Keratinocyte (primary cell): ENCODE results near the gene PIAS3. TPM values are rescaled to one million over a fixed set of nuclear protein-coding genes. Genes with fewer than 3 reads are reported as not detected.

Source experiments
- DNase-seq: peaks from one replicate; pipeline ENCODE4 v3.0.0-alpha.2; 2011; ENCODE audit warnings: low read depth, missing footprints, low spot score
- FAIRE-seq: peaks from 2 replicates; lab custom pipeline; 2011; peaks lifted over from hg19 to GRCh38; lab: Jason Lieb, UNC
- H2AFZ ChIP-seq: 2 replicates; pipeline ENCODE4 v1.6.0; 2012; ENCODE audit warnings: low read length, control low read depth, inconsistent platforms; ENCODE audit not compliant: control insufficient read depth
- H3K27ac ChIP-seq: 2 replicates; pipeline ENCODE4 v1.5.1; 2011; ENCODE audit warnings: low read length; ENCODE audit not compliant: control insufficient read depth, insufficient read depth
- H3K27me3 ChIP-seq: 3 replicates; pipeline ENCODE4 v1.6.0; 2011; ENCODE audit warnings: low read length; ENCODE audit not compliant: control insufficient read depth, insufficient read depth; ENCODE audit errors: extremely low read depth
- H3K36me3 ChIP-seq, 2 experiments: 2 replicates in 1 of 2; 3 replicates in 1 of 2; pipeline ENCODE4 v1.5.1; 2011; ENCODE audit warnings: low read length in 2 of 2, mild to moderate bottlenecking in 1 of 2; ENCODE audit not compliant: control insufficient read depth in 2 of 2, insufficient read depth in 2 of 2; ENCODE audit errors: extremely low read depth in 1 of 2
- H3K4me1 ChIP-seq: 3 replicates; pipeline ENCODE4 v1.5.1; 2011; ENCODE audit warnings: low read length; ENCODE audit not compliant: control insufficient read depth, insufficient read depth; ENCODE audit errors: extremely low read depth
- H3K4me2 ChIP-seq: 3 replicates; pipeline ENCODE4 v1.6.0; 2011; ENCODE audit warnings: low read depth, low read length; ENCODE audit not compliant: control insufficient read depth, insufficient read depth; ENCODE audit errors: extremely low read depth
- H3K4me3 ChIP-seq, 3 experiments: fragments of 200-600 bp in 1 of 3; sonication (generic) in 1 of 3; 2 replicates in 2 of 3; 3 replicates in 1 of 3; pipeline ENCODE4 v1.5.1; 2011 to 2016; ENCODE audit warnings: low read length in 3 of 3, mild to moderate bottlenecking in 3 of 3, control low read depth in 2 of 3, inconsistent platforms in 1 of 3, low read depth in 1 of 3, mixed read lengths in 1 of 3, mixed run types in 1 of 3, moderate library complexity in 1 of 3; ENCODE audit not compliant: control insufficient read depth in 2 of 3, insufficient read depth in 2 of 3; ENCODE audit errors: extremely low read depth in 1 of 3
- H3K79me2 ChIP-seq: 2 replicates; pipeline ENCODE4 v1.6.0; 2012; ENCODE audit warnings: low read length; ENCODE audit not compliant: control insufficient read depth, insufficient read depth
- H3K9ac ChIP-seq: 3 replicates; pipeline ENCODE4 v1.6.0; 2011; ENCODE audit warnings: low read length; ENCODE audit not compliant: control insufficient read depth, insufficient read depth; ENCODE audit errors: extremely low read depth
- H3K9me1 ChIP-seq: 3 replicates; pipeline ENCODE4 v1.6.0; 2011; ENCODE audit warnings: low read length; ENCODE audit not compliant: control insufficient read depth, insufficient read depth; ENCODE audit errors: extremely low read depth
- H3K9me3 ChIP-seq: 2 replicates; pipeline ENCODE4 v1.5.1; 2012; ENCODE audit warnings: low read depth, low read length; ENCODE audit not compliant: control insufficient read depth
- H4K20me1 ChIP-seq: 3 replicates; pipeline ENCODE4 v1.6.0; 2011; ENCODE audit warnings: low read length; ENCODE audit not compliant: control insufficient read depth, insufficient read depth; ENCODE audit errors: extremely low read depth
- EZH2 ChIP-seq: IDR thresholded peaks from one replicate; pipeline ENCODE4 v1.6.1; 2012; ENCODE audit warnings: inconsistent platforms, mild to moderate bottlenecking, low read length, moderate library complexity
- dilution Hi-C: fragments of 300-500 bp; cut with MboI; formaldehyde crosslinking; loops from one replicate; pipeline ENCODE4 v1.7.0; 2020; ENCODE audit warnings: low sequenced_read_pairs; ENCODE audit not compliant: extremely low pct_ligation_motif_present
- polyA plus RNA-seq, 5 experiments: library from polyadenylated mRNA; depleted of rRNA in 3 of 5; stranded (reverse) in 3 of 5; stranded (forward) in 1 of 5; unstranded in 1 of 5; fragments of >200 nt; gene quantifications; 1 replicate in 1 of 5; 2 replicates in 3 of 5; 3 replicates in 1 of 5; pipeline versions ENCODE4 v1.2.1 to v1.2.3, GENCODE V29; 2011 to 2012; ENCODE audit warnings: missing spikeins in 2 of 5, low read depth in 1 of 5, low replicate concordance in 1 of 5
- TF ChIP-seq, protein P1 (sequence below), 3 experiments: IDR thresholded peaks in 1 of 3; conservative IDR thresholded peaks in 1 of 3; optimal IDR thresholded peaks in 1 of 3; 2 replicates in 2 of 3; 3 replicates in 1 of 3; pipeline versions ENCODE3 to v1.5.1; 2011; ENCODE audit warnings: low read length in 3 of 3, mild to moderate bottlenecking in 3 of 3, moderate library complexity in 2 of 3, control low read depth in 1 of 3, inconsistent platforms in 1 of 3; ENCODE audit not compliant: insufficient read depth in 2 of 3; ENCODE audit errors: extremely low read depth in 1 of 3

PIAS3 gene
- polyA plus RNA-seq, 1 donor (not counting 4 experiments of a cell fraction or from before 2014, with no cell fraction given): 26.9 TPM

DNA sequence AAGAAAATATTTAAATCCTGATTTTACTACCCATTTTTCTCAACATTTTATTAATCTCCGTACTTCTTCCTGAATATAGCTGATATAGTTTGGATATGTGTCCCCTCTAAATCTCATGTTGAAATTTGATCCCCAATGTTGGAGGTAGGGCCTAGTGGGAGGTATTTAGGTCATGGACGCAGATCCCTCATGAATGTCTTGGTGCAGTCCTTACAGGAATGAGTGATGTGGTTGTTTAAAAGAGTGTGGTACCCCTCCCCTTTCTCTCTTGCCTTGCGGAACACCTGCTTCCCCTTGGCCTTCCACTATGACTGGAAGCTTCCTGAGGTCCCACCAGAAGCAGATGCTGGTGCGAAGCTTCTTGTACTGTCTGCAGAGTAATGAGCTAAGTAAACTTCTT, 52.5 kb downstream of the PIAS3 start:
- FAIRE-seq (no peak), DNase-seq (no peak)
- peaks cover 0 to 1% of the 10 kb centered on the region in 2 experiments for H3K36me3 ChIP-seq
- H3K9me3 ChIP-seq: no peaks in the 10 kb centered on the region
- peaks cover 29% of the 10 kb centered on the region for H3K79me2 ChIP-seq
- H3K9me1 ChIP-seq: no peaks in the 10 kb centered on the region
- no peak overlapping the region for H2AFZ ChIP-seq
- H3K27me3 ChIP-seq: no peaks in the 10 kb centered on the region
- no peaks in the 10 kb centered on the region for H4K20me1 ChIP-seq
- dilution Hi-C loops: no loop called here
- no peak overlapping the region for H3K27ac ChIP-seq
- H3K4me3 ChIP-seq: no peak overlapping the region
- no peak overlapping the region for H3K9ac ChIP-seq
- no peak overlapping the region for H3K4me2 ChIP-seq
- TF ChIP-seq, protein P1, sequence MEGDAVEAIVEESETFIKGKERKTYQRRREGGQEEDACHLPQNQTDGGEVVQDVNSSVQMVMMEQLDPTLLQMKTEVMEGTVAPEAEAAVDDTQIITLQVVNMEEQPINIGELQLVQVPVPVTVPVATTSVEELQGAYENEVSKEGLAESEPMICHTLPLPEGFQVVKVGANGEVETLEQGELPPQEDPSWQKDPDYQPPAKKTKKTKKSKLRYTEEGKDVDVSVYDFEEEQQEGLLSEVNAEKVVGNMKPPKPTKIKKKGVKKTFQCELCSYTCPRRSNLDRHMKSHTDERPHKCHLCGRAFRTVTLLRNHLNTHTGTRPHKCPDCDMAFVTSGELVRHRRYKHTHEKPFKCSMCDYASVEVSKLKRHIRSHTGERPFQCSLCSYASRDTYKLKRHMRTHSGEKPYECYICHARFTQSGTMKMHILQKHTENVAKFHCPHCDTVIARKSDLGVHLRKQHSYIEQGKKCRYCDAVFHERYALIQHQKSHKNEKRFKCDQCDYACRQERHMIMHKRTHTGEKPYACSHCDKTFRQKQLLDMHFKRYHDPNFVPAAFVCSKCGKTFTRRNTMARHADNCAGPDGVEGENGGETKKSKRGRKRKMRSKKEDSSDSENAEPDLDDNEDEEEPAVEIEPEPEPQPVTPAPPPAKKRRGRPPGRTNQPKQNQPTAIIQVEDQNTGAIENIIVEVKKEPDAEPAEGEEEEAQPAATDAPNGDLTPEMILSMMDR (optimal IDR thresholded peaks at IDR 0.05 in 1 of 3, IDR thresholded peaks at IDR 0.05 in 1 of 3, conservative IDR thresholded peaks at IDR 0.05 in 1 of 3; ENCODE audit: extremely low read depth in 1 of 3, insufficient read depth in 2 of 3, low read length in 3 of 3): no peak
- TF ChIP-seq EZH2: no peak
- peaks cover 3% of the 10 kb centered on the region for H3K4me1 ChIP-seq

DNA sequence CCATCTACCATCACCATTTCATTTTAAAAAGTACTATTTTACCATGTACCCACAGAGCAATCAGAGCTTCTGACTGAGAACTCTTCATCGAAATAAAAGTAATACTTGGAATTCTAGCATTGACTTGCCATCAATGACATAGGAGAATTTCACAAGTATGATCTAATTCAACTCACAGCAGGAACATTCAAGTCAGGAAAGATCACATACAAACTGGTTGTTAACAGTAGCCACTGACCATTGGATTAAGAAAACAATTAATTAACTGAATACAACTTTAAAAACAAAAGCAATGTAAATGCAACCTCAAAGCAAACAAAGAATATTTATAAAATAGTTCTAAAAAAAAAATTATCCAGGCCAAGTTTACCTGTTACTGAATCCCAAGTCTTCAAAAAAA, 53.8 kb downstream of the PIAS3 start:
- no peak overlapping the region for H3K4me3 ChIP-seq
- no peak overlapping the region for H2AFZ ChIP-seq
- H3K79me2 ChIP-seq: peaks cover 32% of the 10 kb centered on the region
- peaks cover 13% of the 10 kb centered on the region for H3K4me1 ChIP-seq
- FAIRE-seq (no peak), DNase-seq (no peak)
- no peak overlapping the region for H3K9ac ChIP-seq
- H3K9me1 ChIP-seq: no peaks in the 10 kb centered on the region
- H3K27ac ChIP-seq: no peak overlapping the region
- dilution Hi-C loops: no loop called here
- peaks cover 0 to 1% of the 10 kb centered on the region in 2 experiments for H3K36me3 ChIP-seq
- TF ChIP-seq, protein P1 (optimal IDR thresholded peaks at IDR 0.05 in 1 of 3, IDR thresholded peaks at IDR 0.05 in 1 of 3, conservative IDR thresholded peaks at IDR 0.05 in 1 of 3; ENCODE audit: extremely low read depth in 1 of 3, insufficient read depth in 2 of 3, low read length in 3 of 3): no peak
- TF ChIP-seq EZH2: no peak
- no peaks in the 10 kb centered on the region for H3K9me3 ChIP-seq
- H3K27me3 ChIP-seq: no peaks in the 10 kb centered on the region
- no peak overlapping the region for H3K4me2 ChIP-seq
- no peaks in the 10 kb centered on the region for H4K20me1 ChIP-seq
